ENCODE results near the gene KNDC1.
"Not testable (repeated sequence)": the region's sequence is repeated elsewhere in the genome, so short reads cannot be mapped to it uniquely, and the experiment has no call there.

KNDC1 gene

DNA sequence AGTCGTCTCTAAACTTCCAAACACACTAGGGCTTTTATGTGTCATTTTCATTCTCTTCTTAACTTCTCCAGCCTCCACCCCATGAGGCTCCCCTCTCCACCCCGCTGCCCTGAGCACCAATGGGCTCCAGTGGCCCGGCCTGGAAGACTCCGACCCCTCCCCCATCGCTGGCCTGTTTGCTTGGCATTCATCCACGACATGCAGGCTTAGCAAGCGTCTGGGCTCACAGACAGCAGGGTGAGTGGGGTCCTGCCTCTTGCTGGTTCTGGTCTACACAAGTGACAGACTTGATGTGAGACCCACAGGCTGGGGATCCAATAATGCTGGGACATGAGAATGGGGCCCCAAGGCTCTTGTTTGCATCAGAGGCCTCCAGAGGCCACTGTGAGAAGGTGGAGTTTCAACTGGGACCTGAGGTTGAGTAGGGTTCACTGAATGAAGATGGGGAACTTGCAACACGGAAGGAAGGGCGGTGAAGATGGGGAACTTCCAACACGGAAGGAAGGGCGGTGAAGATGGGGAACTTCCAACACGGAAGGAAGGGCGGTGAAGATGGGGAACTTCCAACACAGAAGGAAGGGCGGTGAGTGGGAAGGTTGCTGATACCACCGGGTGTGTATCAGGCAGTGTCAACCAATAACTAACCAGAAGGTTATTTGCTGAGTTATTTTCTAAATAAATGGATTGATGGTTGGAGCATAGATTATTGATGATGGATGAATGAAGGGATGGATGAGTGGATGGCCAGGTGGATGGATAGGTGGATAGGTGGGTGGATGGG lies 14.0 kb downstream of the KNDC1 start:
- no peak for DNase-seq (ENCODE audit: low read depth)
- H3K4me3 ChIP-seq (ENCODE audit: low read depth, low read length): no peak overlapping the region
- TF ChIP-seq, protein P1, sequence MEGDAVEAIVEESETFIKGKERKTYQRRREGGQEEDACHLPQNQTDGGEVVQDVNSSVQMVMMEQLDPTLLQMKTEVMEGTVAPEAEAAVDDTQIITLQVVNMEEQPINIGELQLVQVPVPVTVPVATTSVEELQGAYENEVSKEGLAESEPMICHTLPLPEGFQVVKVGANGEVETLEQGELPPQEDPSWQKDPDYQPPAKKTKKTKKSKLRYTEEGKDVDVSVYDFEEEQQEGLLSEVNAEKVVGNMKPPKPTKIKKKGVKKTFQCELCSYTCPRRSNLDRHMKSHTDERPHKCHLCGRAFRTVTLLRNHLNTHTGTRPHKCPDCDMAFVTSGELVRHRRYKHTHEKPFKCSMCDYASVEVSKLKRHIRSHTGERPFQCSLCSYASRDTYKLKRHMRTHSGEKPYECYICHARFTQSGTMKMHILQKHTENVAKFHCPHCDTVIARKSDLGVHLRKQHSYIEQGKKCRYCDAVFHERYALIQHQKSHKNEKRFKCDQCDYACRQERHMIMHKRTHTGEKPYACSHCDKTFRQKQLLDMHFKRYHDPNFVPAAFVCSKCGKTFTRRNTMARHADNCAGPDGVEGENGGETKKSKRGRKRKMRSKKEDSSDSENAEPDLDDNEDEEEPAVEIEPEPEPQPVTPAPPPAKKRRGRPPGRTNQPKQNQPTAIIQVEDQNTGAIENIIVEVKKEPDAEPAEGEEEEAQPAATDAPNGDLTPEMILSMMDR (IDR thresholded peaks at IDR 0.05; ENCODE audit: low read depth, low read length, missing control alignments): no peak
- in situ Hi-C loops (cut with HindIII; ENCODE audit: low sequenced_read_pairs): no loop called here

DNA sequence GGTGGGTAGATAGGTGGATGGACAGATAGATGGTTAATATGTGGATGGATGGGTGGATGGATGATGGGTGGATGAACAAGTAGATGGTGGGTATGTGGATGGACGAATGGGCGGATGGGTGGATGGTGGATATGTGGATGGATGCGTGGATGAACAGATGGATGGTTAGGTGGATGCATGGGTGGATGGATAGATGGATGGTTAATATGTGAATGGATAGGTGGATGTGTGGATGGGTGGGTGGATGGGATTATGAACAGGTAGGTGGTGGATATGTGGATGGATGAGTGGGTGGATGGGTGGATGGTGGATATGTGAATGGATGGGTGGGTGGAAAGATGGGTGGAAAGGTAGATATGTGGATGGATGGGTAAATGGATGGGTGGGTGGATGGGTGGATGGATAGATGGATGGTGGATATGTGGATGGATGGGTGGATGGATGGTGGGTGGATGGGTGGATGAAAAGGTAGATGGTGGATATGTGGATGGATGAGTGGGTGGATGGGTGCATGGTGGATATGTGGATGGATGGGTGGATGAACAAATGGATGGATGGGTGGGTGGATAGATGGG lies 14.8 kb downstream of the KNDC1 start:
- DNase-seq (ENCODE audit: low read depth): no peak
- TF ChIP-seq, protein P1 (IDR thresholded peaks at IDR 0.05; ENCODE audit: low read depth, low read length, missing control alignments): no peak
- no peak overlapping the region for H3K4me3 ChIP-seq (ENCODE audit: low read depth, low read length)
- in situ Hi-C loops (cut with HindIII; ENCODE audit: low sequenced_read_pairs): no loop called here

DNA sequence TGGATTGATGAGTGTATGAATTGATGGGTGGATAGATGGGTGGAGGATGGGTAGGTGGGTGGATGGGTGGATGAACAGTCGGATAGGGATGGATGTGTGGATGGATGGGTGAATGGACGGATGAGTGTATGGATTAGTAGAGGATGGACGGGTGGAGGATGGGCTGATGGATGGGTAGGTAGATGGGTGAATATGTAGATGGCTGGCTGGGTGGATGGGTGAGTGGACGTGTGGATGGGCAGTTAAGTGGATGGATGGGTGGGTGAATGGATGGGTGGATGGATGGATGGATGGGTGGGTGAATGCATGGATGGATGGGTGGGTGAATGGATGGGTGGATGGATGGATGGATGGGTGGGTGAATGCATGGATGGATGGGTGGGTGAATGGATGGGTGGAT lies 15.6 kb downstream of the KNDC1 start:
- DNase-seq (ENCODE audit: low read depth); in situ Hi-C loops (cut with HindIII; ENCODE audit: low sequenced_read_pairs); H3K4me3 ChIP-seq (ENCODE audit: low read depth, low read length): not testable (repeated sequence)

DNA sequence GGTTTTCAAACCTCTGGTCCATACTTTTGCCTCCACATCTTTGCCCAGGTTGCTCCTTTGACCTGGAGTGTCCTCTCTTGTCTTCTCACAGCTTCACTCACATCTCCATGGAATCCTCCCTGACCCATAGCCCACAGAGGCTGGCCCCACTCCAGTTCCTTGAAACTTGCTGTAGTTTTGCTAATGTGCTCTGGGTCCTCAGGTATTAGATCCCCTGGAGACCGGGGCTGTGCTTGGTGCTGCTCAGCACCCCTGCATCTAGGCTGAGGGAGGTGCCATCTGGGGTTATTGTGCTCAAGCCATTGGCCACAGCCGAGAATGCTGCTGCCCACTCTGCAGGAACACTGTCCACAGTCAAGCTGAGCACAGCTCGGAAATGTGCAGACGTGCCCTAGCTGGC lies 16.5 kb downstream of the KNDC1 start:
- TF ChIP-seq, protein P1 (IDR thresholded peaks at IDR 0.05; ENCODE audit: low read depth, low read length, missing control alignments): no peak
- in situ Hi-C loops (cut with HindIII; ENCODE audit: low sequenced_read_pairs): no loop called here
- H3K4me3 ChIP-seq (ENCODE audit: low read depth, low read length): no peak overlapping the region
- DNase-seq (ENCODE audit: low read depth): no peak

DNA sequence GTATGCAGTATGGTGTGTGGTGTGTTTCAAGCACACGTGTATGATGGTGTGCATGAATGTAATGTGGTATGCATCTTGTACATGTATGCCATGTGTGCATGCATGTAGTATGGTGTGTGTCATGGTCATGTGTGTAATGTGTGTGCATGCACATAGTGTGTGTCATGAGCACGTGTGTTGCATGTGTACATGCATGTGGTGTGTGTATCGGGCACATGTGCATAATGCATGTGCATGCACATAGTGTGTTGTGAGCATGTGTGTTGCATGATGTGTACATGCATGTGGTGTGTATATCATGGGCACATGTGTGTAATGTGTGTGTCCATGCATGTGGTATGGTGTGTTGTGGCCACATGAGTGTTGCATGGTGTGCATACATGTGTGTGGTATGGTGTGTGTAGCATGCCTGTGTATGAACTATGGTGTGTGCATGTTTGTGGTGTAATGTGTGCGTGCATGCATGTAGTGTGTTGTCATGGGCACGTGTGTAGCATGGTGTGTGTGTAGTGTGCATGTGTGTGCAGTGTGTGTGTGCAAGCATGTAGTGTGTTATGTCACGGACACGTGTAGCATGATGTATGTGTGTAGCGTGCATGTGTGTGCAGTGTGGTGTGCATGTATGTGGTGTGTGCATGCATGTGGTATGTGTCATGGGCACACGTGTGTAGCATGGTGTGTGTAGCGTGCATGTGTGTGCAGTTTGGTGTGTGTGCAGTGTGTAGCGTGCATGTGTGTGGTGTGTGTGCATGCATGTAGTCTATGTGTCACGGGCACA lies 17.6 kb downstream of the KNDC1 start:
- no peak overlapping the region for H3K4me3 ChIP-seq (ENCODE audit: low read depth, low read length)
- DNase-seq (ENCODE audit: low read depth): no peak
- in situ Hi-C loops (cut with HindIII; ENCODE audit: low sequenced_read_pairs): no loop called here
- TF ChIP-seq, protein P1 (IDR thresholded peaks at IDR 0.05; ENCODE audit: low read depth, low read length, missing control alignments): no peak

DNA sequence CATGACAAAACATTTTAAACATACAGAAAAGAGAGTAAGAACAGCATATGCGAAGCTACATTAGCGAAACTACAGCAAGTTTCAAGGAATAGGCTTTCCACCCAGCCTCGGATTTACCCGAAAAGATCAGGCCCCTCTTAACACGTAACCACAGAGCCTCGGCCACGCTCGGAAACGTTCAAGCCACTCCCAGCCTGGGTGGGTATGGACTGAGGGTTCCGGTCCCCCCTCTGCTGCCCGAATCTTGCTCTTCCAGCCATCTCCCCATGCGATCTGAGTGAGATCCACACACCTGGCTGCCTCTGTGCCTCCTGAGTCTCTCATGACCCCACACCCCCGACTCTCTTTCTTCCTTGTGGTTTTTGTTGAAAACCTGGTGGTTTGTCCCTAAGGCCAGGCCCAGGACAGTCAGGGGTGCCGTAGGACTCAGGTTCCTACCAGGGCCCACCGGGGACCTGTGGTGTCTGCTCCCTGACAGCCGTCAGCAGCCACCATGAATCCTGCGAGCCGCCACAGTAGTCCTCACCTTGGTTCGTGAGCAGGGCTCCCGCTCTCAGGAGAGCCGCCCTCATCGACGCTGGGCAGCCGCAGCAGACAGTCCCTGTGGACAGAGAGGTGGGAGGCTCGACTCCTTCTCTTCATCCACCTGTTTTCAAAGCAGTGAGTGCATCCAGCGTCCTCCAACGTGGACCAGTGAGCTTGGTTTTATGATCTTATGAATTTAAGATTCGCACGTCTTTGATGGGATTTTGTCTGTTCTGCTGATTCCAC lies 18.5 kb downstream of the KNDC1 start:
- TF ChIP-seq, protein P1 (IDR thresholded peaks at IDR 0.05; ENCODE audit: low read depth, low read length, missing control alignments): no peak
- in situ Hi-C loops (cut with HindIII; ENCODE audit: low sequenced_read_pairs): no loop called here
- no peak for DNase-seq (ENCODE audit: low read depth)
- H3K4me3 ChIP-seq (ENCODE audit: low read depth, low read length): no peak overlapping the region

Measured in astrocyte of the cerebellum (primary cell).